ENCODE results near the gene ADGRD2.

Gene ADGRD2

GRCh38 chr9:124498499-124499146 lies 48.4 kb downstream of the ADGRD2 start:
- no peak for DNase-seq

- DNase-seq = no peak
These were observed 49.0 kb downstream of the ADGRD2 start for GRCh38 chr9:124499216-124499615.

GRCh38 chr9:124500028-124500795 lies 50.0 kb downstream of the ADGRD2 start:
- DNase-seq = no peak

- no peak for DNase-seq
These were observed 50.8 kb downstream of the ADGRD2 start for GRCh38 chr9:124500796-124501611.

- DNase-seq = no peak
These were observed 51.6 kb downstream of the ADGRD2 start for GRCh38 chr9:124501771-124502320.

- DNase-seq = no peak
These were observed 52.8 kb downstream of the ADGRD2 start for GRCh38 chr9:124502711-124503702.

GRCh38 chr9:124503713-124504529 lies 53.7 kb downstream of the ADGRD2 start:
- DNase-seq = no peak

- DNase-seq = no peak
These were observed 54.3 kb downstream of the ADGRD2 start for GRCh38 chr9:124504530-124505005.

GRCh38 chr9:124505006-124505900 lies 55.0 kb downstream of the ADGRD2 start:
- DNase-seq = no peak

- no peak for DNase-seq
These were observed 55.7 kb downstream of the ADGRD2 start for GRCh38 chr9:124505901-124506346.

GRCh38 chr9:124506433-124506832 lies 56.2 kb downstream of the ADGRD2 start:
- no peak for DNase-seq

GRCh38 chr9:124506931-124507879 lies 57.0 kb downstream of the ADGRD2 start, which contains the start of gene NR5A1:
Gene NR5A1, minus strand, starts transcription at chr9:124507399. Its CDS starts 4,004 bp downstream, at chr9:124503395.
- no peak for DNase-seq

GRCh38 chr9:124507880-124508423 lies 57.7 kb downstream of the ADGRD2 start:
- DNase-seq = no peak

- no peak for DNase-seq
These were observed 60.6 kb downstream of the ADGRD2 start for GRCh38 chr9:124510650-124511425.

- no peak for DNase-seq
These were observed 61.2 kb downstream of the ADGRD2 start for GRCh38 chr9:124511426-124511840.

- DNase-seq = no peak
These were observed 61.9 kb downstream of the ADGRD2 start for GRCh38 chr9:124511891-124512805.

All from amniotic stem cell (primary cell).